Urinary bladder (tissue), 4 donors: ENCODE results near the gene ZNF277. TPM values are rescaled to one million over a fixed set of nuclear protein-coding genes. Genes with fewer than 3 reads are reported as not detected.

Source experiments
- DNase-seq: peaks from one replicate; pipeline ENCODE4 v3.0.0-alpha.2; 2015; ENCODE audit errors: extremely low spot score
- H3K27ac ChIP-seq: one replicate; pipeline ENCODE4 v1.5.1; 2013; ENCODE audit warnings: low read depth, mild to moderate bottlenecking, moderate library complexity
- H3K36me3 ChIP-seq: one replicate; pipeline ENCODE4 v1.6.1; 2013; ENCODE audit warnings: mild to moderate bottlenecking, moderate library complexity; ENCODE audit not compliant: insufficient read depth
- H3K4me1 ChIP-seq: one replicate; pipeline ENCODE4 v1.6.1; 2013; ENCODE audit warnings: mild to moderate bottlenecking, moderate library complexity; ENCODE audit not compliant: insufficient read depth
- H3K4me3 ChIP-seq: one replicate; pipeline ENCODE4 v1.5.1; 2013; ENCODE audit warnings: low read depth, low read length
- WGBS: extraction: QIAGEN DNeasy Blood & Tissue Kit; methylation state at CpG from one replicate; pipeline ENCODE4 v1.1.7; 2013; 5-methylcytosine and 5-hydroxymethylcytosine counted together
- polyA plus RNA-seq: library from polyadenylated mRNA; stranded (reverse); fragments of 200-250 nt; gene quantifications from one replicate; pipeline ENCODE4 v1.2.3, GENCODE V29; 2013
- total RNA-seq: library from RNA; depleted of rRNA; stranded (reverse); fragments of >200 nt; gene quantifications from one replicate; pipeline ENCODE4 v1.2.3, GENCODE V29; 2014
- donor health status: healthy with polysubstance abuse.
- donor health status: healthy.

Gene ZNF277
- total and polyA plus RNA-seq, 2 donors: 18.6 to 53.1 TPM

DNA sequence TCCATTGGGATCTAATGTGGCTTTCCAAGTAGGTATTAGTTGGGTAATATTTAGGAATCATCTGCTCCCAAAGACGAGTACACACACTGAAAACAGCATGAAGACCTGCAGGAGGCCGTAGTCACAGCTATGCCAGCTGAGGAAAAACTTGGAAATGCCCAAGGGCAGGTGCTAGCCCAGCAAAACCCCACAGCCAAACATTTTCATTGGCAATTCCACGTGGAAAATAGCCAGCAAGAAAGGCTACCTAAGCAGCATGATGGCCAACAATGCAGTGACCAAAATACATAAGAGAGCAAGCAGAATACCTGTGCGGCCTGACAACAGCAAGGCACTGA, 33.0 kb upstream of the ZNF277 start:
- H3K27ac ChIP-seq: no peak overlapping the region
- H3K4me3 ChIP-seq: no peak overlapping the region
- 84% methylated on average over 4 of the region's 4 CpGs for WGBS
- H3K4me1 ChIP-seq: no peaks in the 10 kb centered on the region
- DNase-seq: no peak
- no peaks in the 10 kb centered on the region for H3K36me3 ChIP-seq

DNA sequence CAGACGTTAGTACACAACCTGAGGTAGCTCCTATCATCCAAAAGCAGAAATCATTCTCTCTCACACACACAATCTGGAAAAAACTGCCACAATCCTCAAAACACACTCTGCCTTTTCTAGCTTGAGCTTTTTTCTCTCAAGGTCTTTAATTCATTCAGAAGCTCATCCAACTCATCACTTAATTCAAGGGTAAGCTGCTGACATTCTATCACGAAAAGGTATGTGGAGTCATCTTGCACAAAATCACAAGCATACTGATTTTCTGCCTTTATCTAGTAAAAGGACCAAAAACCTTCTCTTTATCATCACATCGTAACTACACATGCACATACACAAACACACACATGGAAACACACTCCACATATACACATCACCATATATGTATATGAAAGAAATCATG, 32.3 kb upstream of the ZNF277 start:
- no peaks in the 10 kb centered on the region for H3K4me1 ChIP-seq
- no peaks in the 10 kb centered on the region for H3K36me3 ChIP-seq
- 93% methylated on average over 3 of the region's 3 CpGs for WGBS
- H3K27ac ChIP-seq: no peak overlapping the region
- DNase-seq: no peak
- no peak overlapping the region for H3K4me3 ChIP-seq

DNA sequence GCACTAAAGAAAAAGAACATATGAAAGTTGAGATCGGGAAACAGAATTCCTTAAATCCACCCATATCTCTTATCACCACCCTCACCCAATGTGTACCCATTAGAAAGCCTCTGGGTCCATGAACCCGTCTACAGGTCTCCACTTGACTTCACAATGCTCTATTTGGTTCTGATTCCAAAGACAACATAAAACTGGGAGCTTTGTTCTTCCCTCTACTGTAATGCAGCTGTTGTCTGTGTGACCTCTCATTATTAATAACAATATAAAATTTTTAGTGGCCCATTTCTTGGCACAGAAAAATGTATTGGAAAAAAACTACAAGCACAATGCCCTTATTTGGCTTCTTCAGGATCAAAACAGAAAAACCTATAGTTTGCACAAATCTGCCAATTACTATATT, 30.3 kb upstream of the ZNF277 start:
- DNase-seq: no peak
- Histone ChIP-seq H3K4me3 (no peak overlapping the region), H3K27ac (no peak overlapping the region), H3K36me3 (no peaks in the 10 kb centered on the region), H3K4me1 (no peaks in the 10 kb centered on the region)
- 87% methylated on average over 2 of the region's 2 CpGs for WGBS

GRCh38 chr7:112176693-112177415, 29.6 kb upstream of the ZNF277 start:
- WGBS: 93% methylated on average over 5 of the region's 5 CpGs
- Histone ChIP-seq H3K4me1 (no peaks in the 10 kb centered on the region), H3K4me3 (no peak overlapping the region), H3K27ac (no peak overlapping the region), H3K36me3 (no peaks in the 10 kb centered on the region)
- no peak for DNase-seq

GRCh38 chr7:112180223-112180622, 26.3 kb upstream of the ZNF277 start:
- WGBS: 72% methylated on average over 4 of the region's 4 CpGs

GRCh38 chr7:112182749-112183148, 23.7 kb upstream of the ZNF277 start:
- no peak for DNase-seq
- Histone ChIP-seq H3K27ac (no peak overlapping the region), H3K4me3 (no peak overlapping the region), H3K4me1 (no peaks in the 10 kb centered on the region), H3K36me3 (no peaks in the 10 kb centered on the region)
- whole genome bisulfite sequencing: 74% methylated on average over 5 of the region's 5 CpGs

More at GRCh38 chr7:112180223-112180622, 26.3 kb upstream of the ZNF277 start:
- H3K4me1 ChIP-seq: no peaks in the 10 kb centered on the region
- no peak overlapping the region for H3K4me3 ChIP-seq
- no peak for DNase-seq
- H3K36me3 ChIP-seq: no peaks in the 10 kb centered on the region
- no peak overlapping the region for H3K27ac ChIP-seq

DNA sequence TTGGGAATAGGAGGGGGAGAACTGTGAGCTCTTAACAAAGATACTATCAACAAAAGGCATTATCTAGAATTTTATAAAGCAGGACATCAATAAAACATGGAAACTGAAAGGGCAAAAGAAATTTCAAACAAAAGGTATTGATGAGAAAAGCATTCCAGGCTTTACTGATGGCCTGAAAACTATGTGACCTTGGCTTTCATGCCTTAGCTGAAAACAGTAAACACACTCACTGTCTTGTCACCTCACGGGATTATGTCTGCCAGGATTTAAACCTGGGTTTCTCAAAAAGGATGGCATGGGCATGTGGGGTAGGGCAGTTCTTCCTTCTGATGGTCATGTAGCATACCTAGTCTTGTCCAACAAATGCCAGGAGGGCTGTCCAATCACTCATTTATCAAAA, 23.2 kb upstream of the ZNF277 start:
- Histone ChIP-seq H3K27ac (no peak overlapping the region), H3K4me1 (no peaks in the 10 kb centered on the region), H3K4me3 (no peak overlapping the region), H3K36me3 (no peaks in the 10 kb centered on the region)
- no peak for DNase-seq
- WGBS: 90% methylated on average over 1 of the region's 1 CpG

DNA sequence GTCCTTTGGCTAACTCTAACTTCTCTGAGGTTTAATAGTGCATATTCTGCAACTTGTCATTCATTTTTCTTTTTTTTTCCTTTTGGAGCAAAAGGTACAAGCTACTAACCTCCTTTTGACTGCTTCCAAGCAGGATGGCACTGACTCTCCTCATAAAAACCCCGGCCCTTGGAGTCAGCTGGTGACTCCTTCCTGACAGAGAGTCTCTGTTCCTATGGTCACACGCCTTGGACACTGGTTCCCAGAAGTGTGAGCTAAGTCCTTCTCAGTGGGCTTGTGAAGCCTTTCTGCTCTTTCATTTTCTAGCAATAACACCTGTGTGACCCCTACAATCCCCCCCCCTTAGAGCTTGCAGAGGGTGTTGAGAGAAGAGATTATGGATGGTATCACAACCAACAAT, 22.0 kb upstream of the ZNF277 start:
- Histone ChIP-seq H3K4me3 (no peak overlapping the region), H3K4me1 (peaks cover 1% of the 10 kb centered on the region), H3K36me3 (no peaks in the 10 kb centered on the region), H3K27ac (no peak overlapping the region)
- WGBS: 89% methylated on average over 2 of the region's 2 CpGs
- no peak for DNase-seq

- H3K27ac ChIP-seq: no peak overlapping the region
Observed at GRCh38 chr7:112185005-112185834, 21.3 kb upstream of the ZNF277 start.

DNA sequence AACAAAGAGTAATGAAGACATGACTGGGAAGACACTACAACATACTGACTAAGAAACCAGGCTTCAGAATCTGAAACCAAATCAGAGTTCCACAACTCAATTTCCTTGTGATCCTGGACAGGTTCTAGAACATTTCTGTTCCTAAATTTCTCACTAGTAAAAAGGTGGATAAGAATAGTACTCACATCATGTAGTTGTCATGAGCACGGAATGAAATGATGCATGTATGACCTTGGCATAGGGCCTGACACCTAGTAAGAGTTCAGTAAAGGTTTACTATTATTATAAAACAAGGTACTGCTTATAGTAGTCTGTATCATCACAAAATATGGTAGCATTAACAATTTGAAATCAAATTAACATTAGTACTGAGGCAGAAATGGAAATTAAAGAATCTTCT, 20.2 kb upstream of the ZNF277 start:
- H3K36me3 ChIP-seq: no peaks in the 10 kb centered on the region
- DNase-seq: no peak
- 83% methylated on average over 1 of the region's 1 CpG for WGBS
- no peak overlapping the region for H3K4me3 ChIP-seq
- H3K27ac ChIP-seq: no peak overlapping the region
- H3K4me1 ChIP-seq: peaks cover 1% of the 10 kb centered on the region

More at GRCh38 chr7:112185005-112185834, 21.3 kb upstream of the ZNF277 start:
- H3K4me3 ChIP-seq: no peak overlapping the region
- peaks cover 1% of the 10 kb centered on the region for H3K4me1 ChIP-seq
- DNase-seq: no peak
- WGBS: 70% methylated on average over 4 of the region's 4 CpGs
- H3K36me3 ChIP-seq: no peaks in the 10 kb centered on the region

DNA sequence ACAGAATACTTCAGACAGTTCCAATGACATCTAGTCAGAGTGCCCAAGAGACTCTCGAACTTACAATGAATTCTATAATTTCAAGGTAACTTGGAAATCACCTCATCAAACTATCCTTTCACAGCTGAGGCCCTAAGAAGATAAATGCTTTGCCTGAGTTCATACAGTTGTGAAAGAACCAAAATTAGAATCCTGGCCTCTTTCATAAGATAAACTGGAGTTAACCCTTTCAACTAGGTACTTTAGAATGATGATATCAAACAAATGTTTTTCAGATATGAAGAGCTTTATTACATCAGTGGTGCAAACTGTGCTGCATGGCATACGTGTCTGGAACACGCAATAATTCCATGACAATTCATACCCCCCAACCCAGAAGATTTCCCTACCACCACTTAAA, 18.2 kb upstream of the ZNF277 start:
- H3K4me3 ChIP-seq: no peak overlapping the region
- H3K4me1 ChIP-seq: peaks cover 1% of the 10 kb centered on the region
- H3K27ac ChIP-seq: no peak overlapping the region
- no peaks in the 10 kb centered on the region for H3K36me3 ChIP-seq
- no peak for DNase-seq
- 93% methylated on average over 3 of the region's 3 CpGs for WGBS

DNA sequence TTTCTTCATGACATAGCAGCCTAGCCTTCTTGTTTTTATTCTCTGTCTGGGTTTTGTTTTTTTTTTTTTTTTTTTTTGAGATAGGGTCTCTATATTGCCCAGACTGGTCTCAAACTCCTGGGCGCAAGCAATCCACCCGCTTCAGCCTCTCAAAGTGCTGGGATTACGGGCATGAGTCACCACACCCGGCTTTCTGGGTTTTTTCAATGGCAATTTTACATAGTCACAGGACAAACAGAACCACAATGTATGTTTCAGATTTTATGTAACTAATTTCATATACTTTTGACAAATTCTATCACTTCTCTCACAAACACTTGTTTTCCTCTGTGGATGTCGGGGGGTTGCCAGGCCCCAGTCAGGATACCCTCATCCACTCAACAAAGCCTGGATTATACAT, 16.8 kb upstream of the ZNF277 start:
- WGBS: 97% methylated on average over 5 of the region's 5 CpGs
- DNase-seq: no peak

DNA sequence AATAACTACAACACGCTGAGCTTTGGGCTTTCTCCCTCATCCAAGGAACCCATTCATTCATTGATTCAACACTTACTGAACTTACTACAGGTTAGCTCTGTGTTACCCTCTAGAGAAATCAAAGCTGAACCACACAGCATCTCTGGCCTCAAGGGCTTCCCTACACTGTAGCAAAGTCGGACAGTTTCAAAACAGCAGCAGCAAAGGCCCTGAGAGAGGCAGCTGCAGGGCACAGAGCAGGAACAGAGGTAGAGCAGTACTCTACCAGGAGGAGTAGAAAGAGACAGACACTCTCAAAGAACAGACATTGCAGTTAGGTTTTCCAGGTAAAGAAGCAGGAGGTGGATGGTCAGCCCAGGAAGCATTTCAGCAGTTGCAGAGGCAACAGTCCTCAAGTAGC, 16.4 kb upstream of the ZNF277 start:
- H3K36me3 ChIP-seq: no peaks in the 10 kb centered on the region
- peaks cover 1% of the 10 kb centered on the region for H3K4me1 ChIP-seq
- DNase-seq: no peak
- H3K27ac ChIP-seq: no peak overlapping the region
- no peak overlapping the region for H3K4me3 ChIP-seq
- 91% methylated on average over 2 of the region's 2 CpGs for WGBS

More for the DNA sequence above, 16.8 kb upstream of the ZNF277 start:
- no peak overlapping the region for H3K4me3 ChIP-seq
- peaks cover 1% of the 10 kb centered on the region for H3K4me1 ChIP-seq
- no peaks in the 10 kb centered on the region for H3K36me3 ChIP-seq
- H3K27ac ChIP-seq: no peak overlapping the region
